ENCODE results near the gene RUBCNL. TPM values are rescaled to one million over a fixed set of nuclear protein-coding genes. Genes with fewer than 3 reads are reported as not detected.

Gene RUBCNL
- total and polyA plus RNA-seq, 2 experiments from 2014 or later = 4.2 to 5.9 TPM

DNA sequence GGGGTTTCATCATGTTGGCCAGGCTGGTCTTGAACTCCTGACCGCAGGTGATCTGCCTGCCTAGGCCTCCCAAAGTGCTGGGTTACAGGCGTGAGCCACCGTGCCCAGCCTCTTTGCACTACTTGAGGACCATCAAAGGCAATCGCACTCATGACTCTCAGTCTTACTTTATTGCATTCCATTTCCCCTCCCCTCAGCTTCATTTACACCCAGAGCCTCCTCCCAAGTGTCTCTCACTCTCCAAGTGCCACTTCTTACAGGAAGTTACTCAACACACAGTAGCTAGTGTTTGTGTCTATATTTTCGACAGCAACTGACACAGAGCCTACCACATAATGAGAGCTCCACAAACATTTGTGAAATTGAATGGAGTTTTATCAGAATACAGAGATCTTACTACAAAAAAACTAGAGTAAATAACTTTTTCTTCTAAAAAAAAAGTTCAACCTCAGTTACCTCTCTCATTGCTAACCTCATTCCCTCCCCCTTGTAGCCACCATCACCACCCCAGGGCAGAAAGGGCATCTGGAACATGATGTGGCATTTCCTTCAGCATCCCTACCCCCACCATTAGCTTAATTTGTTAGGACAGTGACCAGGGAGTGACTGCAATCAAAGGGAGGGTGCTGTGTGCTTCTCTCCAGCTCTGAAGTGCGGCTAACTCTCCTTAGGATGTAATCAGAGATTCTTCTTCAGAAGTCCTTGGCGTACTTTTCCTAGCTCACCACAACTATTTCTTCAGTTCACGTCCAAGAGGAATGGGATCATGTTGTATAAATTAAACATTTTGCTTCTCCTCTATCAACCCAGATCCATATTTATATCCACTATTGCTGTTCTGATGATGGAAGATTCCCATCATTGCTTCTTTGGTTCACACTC is 17.0 kb upstream of the RUBCNL start:
- no peak for DNase-seq (ENCODE audit: low spot score)
- no peaks in the 10 kb centered on the region for H3F3A ChIP-seq (replicated peaks; ENCODE audit: low read depth)
- H3K9me3 Mint-ChIP-seq = peaks cover 17% of the 10 kb centered on the region
- peaks cover 2% of the 10 kb centered on the region; the same call in 2 of the 3 replicates for H3K4me1 Mint-ChIP-seq
- H2AFZ ChIP-seq = peak overlapping the region; percentile 56; the same call in 1 of the 2 replicates
- TF ChIP-seq ZNF331 (CRISPR knock-in tag; IDR thresholded peaks at IDR 0.05; ENCODE audit: low read depth) (no peak), NANOG (IDR thresholded peaks at IDR 0.05; ENCODE audit: borderline replicate concordance) (no peak), JUNB (IDR thresholded peaks at IDR 0.05; ENCODE audit: unreplicated experiment) (no peak), STAT1 (IDR thresholded peaks at IDR 0.05; ENCODE audit: unreplicated experiment) (no peak), EZH2phosphoT487 (IDR thresholded peaks at IDR 0.05; ENCODE audit: unreplicated experiment) (no peak), ZNF114 (CRISPR knock-in tag; IDR thresholded peaks at IDR 0.05) (no peak), POLR2AphosphoS5 (IDR thresholded peaks at IDR 0.05; ENCODE audit: low read depth) (no peak), EZH2 (IDR thresholded peaks at IDR 0.05; ENCODE audit: low read depth, unreplicated experiment) (no peak)
- TF ChIP-seq, protein P1, sequence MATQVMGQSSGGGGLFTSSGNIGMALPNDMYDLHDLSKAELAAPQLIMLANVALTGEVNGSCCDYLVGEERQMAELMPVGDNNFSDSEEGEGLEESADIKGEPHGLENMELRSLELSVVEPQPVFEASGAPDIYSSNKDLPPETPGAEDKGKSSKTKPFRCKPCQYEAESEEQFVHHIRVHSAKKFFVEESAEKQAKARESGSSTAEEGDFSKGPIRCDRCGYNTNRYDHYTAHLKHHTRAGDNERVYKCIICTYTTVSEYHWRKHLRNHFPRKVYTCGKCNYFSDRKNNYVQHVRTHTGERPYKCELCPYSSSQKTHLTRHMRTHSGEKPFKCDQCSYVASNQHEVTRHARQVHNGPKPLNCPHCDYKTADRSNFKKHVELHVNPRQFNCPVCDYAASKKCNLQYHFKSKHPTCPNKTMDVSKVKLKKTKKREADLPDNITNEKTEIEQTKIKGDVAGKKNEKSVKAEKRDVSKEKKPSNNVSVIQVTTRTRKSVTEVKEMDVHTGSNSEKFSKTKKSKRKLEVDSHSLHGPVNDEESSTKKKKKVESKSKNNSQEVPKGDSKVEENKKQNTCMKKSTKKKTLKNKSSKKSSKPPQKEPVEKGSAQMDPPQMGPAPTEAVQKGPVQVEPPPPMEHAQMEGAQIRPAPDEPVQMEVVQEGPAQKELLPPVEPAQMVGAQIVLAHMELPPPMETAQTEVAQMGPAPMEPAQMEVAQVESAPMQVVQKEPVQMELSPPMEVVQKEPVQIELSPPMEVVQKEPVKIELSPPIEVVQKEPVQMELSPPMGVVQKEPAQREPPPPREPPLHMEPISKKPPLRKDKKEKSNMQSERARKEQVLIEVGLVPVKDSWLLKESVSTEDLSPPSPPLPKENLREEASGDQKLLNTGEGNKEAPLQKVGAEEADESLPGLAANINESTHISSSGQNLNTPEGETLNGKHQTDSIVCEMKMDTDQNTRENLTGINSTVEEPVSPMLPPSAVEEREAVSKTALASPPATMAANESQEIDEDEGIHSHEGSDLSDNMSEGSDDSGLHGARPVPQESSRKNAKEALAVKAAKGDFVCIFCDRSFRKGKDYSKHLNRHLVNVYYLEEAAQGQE (IDR thresholded peaks at IDR 0.05; ENCODE audit: unreplicated experiment) = no peak
- TF ChIP-seq, protein P2, sequence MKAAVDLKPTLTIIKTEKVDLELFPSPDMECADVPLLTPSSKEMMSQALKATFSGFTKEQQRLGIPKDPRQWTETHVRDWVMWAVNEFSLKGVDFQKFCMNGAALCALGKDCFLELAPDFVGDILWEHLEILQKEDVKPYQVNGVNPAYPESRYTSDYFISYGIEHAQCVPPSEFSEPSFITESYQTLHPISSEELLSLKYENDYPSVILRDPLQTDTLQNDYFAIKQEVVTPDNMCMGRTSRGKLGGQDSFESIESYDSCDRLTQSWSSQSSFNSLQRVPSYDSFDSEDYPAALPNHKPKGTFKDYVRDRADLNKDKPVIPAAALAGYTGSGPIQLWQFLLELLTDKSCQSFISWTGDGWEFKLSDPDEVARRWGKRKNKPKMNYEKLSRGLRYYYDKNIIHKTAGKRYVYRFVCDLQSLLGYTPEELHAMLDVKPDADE (IDR thresholded peaks at IDR 0.05) = no peak
- TF ChIP-seq, protein P3, sequence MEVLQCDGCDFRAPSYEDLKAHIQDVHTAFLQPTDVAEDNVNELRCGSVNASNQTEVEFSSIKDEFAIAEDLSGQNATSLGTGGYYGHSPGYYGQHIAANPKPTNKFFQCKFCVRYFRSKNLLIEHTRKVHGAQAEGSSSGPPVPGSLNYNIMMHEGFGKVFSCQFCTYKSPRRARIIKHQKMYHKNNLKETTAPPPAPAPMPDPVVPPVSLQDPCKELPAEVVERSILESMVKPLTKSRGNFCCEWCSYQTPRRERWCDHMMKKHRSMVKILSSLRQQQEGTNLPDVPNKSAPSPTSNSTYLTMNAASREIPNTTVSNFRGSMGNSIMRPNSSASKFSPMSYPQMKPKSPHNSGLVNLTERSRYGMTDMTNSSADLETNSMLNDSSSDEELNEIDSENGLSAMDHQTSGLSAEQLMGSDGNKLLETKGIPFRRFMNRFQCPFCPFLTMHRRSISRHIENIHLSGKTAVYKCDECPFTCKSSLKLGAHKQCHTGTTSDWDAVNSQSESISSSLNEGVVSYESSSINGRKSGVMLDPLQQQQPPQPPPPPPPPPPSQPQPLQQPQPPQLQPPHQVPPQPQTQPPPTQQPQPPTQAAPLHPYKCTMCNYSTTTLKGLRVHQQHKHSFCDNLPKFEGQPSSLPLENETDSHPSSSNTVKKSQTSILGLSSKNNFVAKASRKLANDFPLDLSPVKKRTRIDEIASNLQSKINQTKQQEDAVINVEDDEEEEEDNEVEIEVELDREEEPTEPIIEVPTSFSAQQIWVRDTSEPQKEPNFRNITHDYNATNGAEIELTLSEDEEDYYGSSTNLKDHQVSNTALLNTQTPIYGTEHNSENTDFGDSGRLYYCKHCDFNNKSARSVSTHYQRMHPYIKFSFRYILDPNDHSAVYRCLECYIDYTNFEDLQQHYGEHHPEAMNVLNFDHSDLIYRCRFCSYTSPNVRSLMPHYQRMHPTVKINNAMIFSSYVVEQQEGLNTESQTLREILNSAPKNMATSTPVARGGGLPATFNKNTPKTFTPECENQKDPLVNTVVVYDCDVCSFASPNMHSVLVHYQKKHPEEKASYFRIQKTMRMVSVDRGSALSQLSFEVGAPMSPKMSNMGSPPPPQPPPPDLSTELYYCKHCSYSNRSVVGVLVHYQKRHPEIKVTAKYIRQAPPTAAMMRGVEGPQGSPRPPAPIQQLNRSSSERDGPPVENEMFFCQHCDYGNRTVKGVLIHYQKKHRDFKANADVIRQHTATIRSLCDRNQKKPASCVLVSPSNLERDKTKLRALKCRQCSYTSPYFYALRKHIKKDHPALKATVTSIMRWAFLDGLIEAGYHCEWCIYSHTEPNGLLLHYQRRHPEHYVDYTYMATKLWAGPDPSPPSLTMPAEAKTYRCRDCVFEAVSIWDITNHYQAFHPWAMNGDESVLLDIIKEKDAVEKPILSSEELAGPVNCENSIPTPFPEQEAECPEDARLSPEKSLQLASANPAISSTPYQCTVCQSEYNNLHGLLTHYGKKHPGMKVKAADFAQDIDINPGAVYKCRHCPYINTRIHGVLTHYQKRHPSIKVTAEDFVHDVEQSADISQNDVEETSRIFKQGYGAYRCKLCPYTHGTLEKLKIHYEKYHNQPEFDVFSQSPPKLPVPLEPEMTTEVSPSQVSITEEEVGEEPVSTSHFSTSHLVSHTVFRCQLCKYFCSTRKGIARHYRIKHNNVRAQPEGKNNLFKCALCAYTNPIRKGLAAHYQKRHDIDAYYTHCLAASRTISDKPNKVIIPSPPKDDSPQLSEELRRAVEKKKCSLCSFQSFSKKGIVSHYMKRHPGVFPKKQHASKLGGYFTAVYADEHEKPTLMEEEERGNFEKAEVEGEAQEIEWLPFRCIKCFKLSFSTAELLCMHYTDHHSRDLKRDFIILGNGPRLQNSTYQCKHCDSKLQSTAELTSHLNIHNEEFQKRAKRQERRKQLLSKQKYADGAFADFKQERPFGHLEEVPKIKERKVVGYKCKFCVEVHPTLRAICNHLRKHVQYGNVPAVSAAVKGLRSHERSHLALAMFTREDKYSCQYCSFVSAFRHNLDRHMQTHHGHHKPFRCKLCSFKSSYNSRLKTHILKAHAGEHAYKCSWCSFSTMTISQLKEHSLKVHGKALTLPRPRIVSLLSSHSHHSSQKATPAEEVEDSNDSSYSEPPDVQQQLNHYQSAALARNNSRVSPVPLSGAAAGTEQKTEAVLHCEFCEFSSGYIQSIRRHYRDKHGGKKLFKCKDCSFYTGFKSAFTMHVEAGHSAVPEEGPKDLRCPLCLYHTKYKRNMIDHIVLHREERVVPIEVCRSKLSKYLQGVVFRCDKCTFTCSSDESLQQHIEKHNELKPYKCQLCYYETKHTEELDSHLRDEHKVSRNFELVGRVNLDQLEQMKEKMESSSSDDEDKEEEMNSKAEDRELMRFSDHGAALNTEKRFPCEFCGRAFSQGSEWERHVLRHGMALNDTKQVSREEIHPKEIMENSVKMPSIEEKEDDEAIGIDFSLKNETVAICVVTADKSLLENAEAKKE (CRISPR knock-in tag; IDR thresholded peaks at IDR 0.05) = no peak
- no peaks in the 10 kb centered on the region for H3K79me2 ChIP-seq (replicated peaks; ENCODE audit: insufficient read depth)
- H3K9me2 ChIP-seq (ENCODE audit: insufficient read depth) = no peaks in the 10 kb centered on the region; the same call in 1 of the 2 replicates
- H3K4me1 ChIP-seq (ENCODE audit: insufficient read depth) = no peaks in the 10 kb centered on the region
- H3K36me3 ChIP-seq (ENCODE audit: insufficient read depth) = no peaks in the 10 kb centered on the region
- ATAC-seq = no peak
- peaks cover 13% of the 10 kb centered on the region for H3K36me3 Mint-ChIP-seq (ENCODE audit: low read depth)
- no peak overlapping the region for H3K27ac ChIP-seq (ENCODE audit: low read depth)
- H4K20me1 ChIP-seq (replicated peaks; ENCODE audit: insufficient read depth) = no peaks in the 10 kb centered on the region
- peaks cover 3% of the 10 kb centered on the region for H3K27me3 Mint-ChIP-seq (ENCODE audit: insufficient read depth, low read depth, poor library complexity)
- no peak overlapping the region for H3K4me3 ChIP-seq
- no peak overlapping the region for H3K4me2 ChIP-seq
- H3K27ac Mint-ChIP-seq = no peak overlapping the region
- H3K27me3 ChIP-seq (ENCODE audit: insufficient read depth) = no peaks in the 10 kb centered on the region
- H3K4me3 Mint-ChIP-seq = no peak overlapping the region
